ENCODE data around the gene GPR75.
"Not testable (repeated sequence)": the region's sequence is repeated elsewhere in the genome, so short reads cannot be mapped to it uniquely, and the experiment has no call there.

GPR75 gene

DNA sequence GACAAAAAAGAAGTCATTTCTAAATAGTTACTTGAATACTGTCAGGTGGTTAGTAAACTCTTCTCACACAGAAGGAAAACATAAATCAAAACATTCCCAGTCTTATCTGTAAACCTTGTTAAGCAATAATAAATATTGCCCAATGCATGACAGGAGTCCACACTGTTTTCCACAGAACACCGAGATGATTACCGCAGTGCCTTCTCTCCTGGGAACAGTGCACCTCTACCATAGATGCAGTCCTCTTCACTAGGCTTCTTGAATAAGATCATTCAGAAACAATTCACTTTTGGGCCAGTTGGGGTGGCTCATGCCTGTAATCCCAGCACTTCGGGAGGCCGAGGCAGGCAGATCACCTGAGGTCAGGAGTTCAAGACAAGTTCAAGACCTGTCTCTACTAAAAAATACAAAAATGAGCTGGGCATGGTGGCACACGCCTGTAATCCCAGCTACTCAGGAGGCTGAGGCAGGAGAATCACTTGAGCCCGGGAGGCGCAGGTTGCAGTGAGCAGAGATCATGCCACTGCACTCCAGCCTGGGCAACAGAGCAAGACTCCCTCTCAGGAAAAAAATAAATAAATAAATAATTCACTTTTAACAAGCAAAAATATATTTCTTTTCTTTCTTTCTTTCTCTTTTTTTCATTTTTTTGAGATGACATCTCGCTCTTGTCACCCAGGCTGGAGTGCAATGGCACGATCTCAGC is 8.6 kb downstream of the GPR75 start:
- not testable (repeated sequence) for DNase-seq

DNA sequence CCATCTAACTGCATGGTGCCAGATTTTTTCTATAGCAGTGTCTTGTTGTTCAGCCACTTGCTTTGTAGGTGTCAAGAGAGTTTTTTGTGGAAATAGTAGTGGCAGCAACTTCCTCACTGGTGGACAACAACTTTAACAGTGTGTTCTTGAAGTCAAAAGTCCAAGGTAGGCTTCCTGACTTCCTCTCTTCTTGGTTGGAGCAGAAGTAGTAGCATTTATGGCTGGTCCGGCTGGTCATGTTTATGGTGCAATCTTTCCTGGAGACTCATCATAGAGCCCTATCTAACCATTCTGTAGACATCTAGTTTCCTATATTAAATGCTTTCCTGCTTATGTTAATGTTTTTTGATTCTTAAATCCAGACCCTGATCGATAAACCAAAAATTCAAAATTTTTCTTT is 11.7 kb downstream of the GPR75 start:
- DNase-seq: no peak

DNA sequence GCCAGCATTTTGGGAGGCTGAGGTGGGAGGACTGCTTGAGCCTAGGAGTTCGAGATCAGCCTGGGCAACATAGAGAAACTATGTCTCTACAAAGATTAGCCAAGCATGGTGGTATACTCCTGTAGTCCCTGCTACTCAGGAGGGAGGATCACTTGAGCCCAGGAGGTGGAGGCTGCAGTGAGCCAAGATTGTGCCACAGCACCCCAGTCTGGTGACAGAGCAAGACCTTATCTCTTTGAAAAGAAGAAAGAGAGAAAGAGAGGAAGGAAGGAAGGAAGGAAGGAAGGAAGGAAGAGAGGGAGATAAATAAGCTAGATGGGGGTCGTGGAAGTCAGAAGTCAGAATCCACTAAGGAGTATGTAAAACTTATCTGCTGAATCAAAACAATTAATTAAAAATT is 16.2 kb downstream of the GPR75 start:
- DNase-seq: no peak

DNA sequence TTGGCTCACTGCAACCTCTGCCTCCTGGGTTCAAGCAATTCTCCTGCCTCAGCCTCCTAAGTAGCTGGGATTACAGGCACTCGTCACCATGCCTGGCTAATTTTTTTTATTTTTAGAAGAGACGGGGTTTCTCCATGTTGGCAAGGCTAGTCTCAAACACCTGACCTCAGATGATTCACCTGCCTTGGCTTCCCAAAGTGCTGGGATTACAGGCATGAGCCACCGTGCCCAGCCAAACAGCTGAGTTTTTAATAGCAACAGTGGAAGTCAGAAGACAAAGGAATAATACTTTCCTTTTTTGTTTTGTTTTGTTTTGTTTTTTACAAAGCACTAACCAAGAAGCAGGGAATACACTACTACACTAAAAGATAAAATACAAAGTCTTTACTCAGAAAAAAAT is 16.9 kb downstream of the GPR75 start:
- no peak for DNase-seq

DNA sequence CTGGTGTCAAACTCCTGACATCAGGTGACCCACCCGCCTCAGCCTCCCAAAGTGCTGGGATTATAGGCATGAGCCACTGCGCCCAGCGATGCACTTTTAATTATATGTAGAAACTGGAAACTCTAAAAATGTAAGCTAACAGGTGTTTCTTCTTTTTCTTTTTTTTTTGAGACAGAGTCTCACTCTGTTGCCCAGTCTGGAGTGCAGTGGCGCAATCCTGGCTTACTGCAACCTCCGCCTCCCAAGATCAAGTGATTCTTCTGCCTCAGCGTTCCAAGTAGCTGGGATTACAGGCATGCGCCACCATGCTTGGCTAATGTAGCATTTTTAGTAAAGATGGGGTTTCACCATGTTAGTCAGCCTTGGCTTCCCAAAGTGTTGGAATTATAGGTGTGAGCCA is 18.1 kb downstream of the GPR75 start:
- not testable (repeated sequence) for DNase-seq

DNA sequence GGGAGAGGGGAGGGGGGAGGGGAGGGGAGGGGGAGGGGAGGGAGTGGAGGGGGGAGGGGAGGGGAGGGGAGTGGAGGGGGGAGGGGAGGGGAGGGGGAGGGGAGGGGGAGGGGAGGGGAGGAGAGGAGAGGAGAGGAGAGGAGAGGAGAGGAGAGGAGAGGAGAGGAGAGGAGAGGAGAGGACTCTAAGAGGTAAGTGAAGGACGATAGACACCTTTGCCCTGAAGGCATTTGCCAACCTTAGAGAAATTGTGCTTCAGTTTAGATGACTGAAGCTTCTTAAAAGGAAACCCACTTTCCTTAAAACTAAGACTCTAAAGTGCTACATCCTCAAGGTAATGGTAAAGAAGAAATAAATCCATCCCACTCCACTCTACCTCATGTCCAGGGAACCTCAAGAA is 19.2 kb downstream of the GPR75 start:
- DNase-seq: no peak

DNA sequence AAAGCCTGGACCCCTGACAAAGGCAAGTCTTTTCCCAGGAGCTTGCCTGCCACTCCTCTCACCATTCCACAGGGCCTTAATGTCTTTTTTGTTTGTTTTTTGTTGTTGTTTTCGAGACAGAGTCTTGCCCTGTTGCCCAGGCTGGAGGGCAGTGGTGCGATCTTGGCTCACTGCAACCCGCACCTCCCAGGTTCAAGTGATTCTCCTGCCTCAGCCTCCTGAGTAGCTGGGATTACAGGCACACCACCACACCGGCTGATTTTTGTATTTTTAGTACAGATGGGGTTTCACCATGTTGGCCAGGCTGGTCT is 29.8 kb downstream of the GPR75 start:
- DNase-seq: not testable (repeated sequence)

DNA sequence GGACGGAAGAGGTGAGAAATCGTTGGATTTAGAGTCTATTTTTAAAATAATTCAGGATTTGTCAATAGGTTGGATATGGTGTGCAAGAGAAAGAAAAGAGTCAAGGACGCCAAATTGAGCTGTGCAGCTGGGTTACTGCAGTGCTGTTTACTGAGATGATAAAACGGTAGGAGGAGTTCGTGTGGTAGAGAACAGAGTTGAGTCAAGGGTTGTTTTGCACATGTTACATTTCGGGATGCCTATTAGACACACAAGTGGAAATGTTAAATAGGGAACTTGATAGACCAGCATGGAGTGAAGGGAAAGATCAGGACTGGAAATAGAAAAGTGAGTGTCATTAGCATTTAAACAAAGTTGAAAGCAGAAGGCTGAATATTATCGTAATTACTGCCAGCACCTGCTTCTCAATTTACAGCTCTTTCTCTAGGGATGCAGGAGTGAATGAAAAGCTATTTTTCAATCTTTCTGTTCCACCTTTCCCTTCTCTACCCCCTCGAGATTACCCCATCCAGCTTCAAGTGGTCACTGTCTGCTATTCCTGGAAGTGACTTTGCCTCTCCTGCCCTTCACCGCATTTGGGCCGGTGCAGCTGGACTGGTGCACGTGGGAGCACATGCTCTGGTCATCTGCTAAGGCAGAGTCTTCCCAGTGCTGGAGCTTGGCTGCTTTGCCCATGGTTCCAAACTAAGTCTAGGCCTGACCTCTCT is 30.3 kb downstream of the GPR75 start:
- no peak for DNase-seq

DNA sequence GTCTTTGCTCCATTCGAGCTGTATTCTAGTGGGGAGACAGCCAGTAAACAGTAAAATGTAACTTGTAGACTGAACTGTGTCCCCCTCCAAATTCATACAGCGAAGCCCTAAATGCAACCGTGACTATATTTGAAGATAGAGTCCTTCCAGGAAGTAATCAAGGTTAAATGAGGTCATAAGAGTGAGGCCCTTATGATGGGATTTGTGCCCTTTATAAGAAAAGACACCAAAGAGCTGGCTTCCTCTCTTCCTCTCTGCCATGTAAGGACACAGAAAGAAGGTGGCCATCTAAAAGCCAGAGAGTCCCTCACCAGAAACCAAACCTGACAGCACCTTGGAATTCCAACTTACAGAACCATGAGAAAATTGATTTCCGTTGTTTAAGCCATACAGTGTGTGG is 31.4 kb downstream of the GPR75 start:
- DNase-seq: no peak

DNA sequence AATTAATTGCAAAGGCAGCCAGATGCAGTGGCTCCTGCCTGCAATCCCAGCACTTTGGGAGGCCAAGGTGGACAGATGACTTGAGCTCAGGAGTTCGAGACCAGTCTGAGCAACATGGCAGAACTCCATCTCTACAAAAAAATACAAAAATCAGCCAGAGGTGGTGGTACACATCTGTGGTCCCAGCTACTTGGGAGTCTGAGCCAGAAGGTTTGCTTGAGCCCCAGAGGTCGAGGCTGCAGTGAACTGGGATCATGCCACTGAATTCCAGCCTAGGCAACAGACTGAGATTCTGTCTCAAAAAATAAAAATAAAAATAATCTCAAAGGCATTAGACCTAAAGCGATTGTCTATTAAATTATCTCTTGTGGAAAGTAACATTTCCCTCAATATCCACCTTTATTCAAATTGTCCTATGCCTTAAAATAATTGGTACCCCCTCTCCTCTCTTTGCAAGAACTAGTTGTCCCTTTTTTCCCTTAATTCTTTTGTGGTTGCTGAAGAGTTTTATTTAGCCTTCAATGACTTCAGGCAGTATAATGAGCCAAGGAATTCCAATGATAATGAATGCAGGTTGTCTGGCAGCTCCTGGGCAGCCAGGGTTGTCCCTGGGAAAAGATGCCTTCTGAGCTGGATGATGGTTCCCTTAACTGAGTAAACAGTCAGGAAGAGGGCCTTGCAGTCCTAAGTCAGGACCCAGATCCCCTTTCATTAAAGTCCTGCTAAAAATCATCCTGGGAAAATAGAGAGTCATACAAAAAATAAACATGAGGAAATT is 32.2 kb downstream of the GPR75 start:
- no peak for DNase-seq

DNA sequence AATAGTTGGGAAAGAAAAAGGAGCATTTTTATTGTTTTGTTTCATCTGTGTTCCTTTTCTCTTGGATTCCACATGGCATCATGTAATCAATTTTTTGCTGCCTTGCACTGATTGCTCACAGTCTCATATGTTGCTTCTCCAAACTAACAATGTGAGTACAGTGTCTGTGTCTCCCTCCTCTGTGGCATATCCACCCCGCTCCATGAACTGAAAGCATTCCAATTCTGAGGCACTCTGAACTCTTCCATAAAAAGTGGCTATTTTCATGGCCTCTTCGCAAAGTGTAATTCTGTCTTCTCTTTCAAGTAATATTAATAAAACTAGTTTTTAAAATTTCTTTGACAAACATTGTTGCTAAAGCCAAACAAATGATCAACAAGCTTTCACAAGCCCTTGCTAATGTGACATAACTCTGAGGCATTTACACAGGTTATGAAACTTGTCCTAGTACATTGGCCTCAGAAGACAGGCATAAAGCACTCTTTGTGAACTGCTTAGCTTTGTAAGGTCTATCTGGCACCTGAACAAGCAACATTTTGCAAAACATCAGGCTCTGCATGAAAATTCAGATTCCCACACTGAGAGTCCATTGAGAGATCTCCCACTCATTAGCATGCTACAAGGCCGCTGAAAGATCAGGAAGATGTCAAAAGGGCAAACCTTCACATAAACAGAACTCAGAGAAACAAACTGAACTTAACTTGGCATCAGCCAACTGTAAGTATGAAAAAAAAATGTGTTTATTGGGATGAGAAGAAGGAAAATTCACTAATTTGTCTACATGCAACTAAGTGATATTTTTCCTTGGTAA is 33.0 kb downstream of the GPR75 start:
- DNase-seq: no peak

DNA sequence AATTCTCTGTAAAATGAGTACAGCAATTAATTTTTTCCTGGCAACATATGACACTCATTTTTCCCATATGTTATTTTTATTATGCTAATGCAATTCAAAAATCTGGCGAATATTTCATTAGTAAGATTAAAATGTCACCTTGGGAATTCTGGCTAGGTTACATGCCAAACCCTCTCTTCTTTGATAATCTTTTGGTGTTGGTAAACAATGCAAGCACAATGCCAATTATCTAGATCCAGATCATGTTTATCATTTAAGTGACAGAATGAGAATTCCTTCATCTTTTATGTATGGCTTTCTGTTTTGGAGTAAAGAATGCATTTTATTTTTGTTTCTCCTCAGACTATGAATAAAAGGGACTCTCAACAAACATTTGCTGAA is 33.7 kb downstream of the GPR75 start:
- no peak for DNase-seq

DNA sequence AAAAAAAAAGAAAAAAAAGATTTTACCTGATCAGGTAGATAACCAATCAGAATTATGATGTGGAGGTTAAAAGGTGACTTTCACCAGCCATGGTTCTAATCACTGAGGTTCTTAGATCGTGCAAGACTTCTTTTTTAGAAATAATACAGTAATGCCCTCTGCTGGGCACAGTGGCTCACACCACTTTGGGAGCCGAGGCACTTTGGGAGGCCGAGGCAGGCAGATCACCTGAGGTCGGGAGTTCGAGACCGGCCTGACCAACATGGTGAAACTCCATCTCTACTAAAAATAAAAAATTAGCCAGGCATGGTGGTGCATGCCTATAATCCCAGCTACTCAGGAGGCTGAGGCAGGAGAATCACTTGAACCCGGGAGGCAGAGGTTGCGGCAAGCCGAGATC is 36.1 kb downstream of the GPR75 start:
- peak; percentile 6 for DNase-seq

DNA sequence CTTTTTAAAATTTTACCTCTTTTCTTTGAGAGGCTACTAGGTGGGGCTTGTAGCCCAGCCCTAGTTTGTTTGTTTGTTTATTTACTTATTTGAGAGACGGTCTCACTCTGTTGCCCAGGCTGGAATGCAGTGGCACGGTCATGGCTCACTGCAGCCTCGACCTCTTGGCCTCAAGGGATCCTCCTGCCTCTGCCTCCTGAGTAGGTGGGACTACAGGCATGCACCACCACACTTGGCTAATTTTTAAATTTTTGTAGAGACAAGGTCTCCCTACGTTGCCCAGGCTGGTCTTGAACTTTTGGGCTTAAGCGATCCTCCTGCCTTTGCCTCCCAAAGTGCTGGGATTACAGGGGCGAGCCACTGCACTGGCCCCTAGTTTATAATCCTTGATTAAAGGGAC is 38.0 kb downstream of the GPR75 start:
- no peak for DNase-seq

DNA sequence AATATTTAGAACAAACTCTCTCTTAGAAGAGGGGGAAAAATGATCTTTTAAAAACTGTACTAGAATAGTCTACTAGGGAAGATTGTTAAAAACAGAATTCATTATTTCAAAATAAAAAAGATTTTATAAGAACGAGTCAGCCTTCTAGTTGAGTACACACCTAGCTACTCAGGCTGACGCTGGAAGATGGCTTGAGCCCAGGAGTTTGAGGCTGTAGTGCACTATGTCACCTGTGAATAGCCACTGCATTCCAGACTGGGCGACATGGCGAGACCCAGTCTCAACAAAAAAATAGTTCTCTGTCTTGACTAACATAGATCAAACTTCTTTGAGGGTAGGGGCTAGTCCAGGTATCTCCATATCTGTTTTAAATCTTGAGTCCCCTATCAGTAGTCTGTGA is 39.1 kb downstream of the GPR75 start:
- no peak for DNase-seq

DNA sequence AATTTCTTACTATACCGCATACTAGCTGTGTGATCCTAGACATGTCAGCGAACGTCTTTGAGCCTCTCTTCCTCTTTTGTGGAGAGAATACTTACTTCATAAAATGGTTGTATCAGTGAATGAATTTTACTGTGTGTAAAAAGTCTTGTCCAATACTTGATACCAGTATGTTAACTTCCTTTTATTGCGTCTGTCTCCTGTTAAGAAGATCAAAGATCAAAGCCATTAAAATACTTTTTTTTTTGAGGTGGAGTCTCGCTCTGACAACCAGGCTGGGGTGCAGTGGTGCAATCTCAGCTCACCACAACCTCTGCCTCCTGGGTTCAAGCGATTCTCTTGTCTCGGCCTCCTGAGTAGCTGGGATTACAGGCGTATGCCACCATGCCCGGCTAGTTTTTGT is 39.7 kb downstream of the GPR75 start:
- no peak for DNase-seq

DNA sequence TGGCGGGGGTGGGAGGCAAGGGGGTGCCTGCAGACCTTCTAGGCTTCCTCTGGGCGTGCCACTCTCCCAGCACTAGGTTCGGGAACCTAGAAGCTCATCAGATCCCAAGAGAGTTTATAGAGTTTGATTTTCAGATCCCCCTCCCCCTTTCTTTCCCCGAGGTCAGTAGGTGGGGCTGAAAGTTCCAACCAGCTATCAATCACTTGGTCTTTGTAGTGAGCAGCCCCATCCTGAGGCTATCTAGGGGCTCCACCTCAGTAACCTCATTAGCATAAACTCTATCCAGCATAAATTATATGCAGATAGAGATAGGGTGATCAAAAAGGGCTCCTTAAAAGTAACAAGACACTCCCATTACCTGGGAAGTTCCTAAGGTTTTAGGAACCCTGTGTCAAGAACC is 40.1 kb downstream of the GPR75 start:
- no peak for DNase-seq

DNA sequence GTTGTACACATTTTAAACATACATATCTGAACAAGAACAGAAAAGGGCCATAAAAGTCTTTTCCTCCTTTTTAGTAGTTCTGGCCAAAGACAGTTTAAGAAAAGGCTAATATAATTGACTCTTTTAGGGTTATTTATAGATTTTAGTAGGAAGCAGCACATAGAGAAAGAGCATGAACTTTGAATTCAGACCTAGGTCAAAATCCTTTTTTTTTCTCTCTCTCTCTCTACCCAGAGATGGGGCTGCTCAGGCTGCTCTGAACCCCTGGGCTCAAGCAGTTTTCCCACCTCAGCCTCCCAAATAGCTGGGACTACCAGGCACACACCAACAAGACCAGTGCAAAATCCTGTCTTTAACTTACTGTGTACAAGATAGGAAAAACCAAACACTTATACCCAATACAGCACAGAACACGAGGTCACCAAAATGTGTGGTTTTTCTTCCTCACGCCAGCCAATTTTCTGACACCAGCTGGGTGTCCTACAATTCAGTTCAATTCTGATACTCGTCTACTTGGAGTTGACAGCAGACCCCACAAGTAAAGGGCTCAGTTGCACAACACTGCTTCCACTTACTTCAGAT is 40.8 kb downstream of the GPR75 start:
- no peak for DNase-seq

DNA sequence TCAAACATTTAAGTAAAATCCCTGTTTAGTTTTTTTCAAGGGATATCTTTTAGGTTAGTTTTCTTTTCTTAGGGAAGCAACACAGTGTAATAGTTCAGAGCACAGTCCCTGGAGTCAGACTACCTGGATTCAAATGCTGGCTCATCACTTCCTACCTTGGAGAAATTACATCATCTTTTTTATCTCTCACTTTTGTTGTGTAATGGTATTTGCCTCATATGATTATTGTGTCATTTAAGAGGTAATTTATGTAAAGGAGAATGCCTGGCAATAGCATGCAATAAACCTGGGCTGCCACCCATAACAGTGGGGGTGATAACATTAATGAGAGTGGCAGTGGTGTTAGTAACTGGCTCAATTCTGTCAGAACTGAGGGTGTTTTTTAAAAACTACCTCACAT is 46.6 kb downstream of the GPR75 start:
- no peak for DNase-seq

DNA sequence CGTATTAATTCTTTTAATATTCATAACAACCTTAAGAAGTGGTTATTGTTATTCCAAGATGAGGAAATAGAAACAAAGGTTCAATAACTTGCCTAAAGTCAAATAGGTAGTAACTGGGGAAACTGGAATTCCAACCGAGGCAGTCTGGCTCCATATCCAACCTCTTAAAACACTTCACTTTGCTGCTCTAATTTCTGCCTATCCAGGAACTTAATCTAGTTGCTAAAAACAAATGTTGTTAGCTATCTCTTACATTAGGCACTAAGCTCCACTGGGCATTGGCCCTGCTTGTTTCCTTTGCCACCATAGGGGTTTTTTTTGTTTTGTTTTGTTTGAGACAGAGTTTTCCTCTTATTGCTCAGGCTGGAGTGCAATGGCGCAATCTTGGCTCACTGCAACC is 48.2 kb downstream of the GPR75 start:
- DNase-seq: no peak

Measured in CD4-positive, alpha-beta T cell treated with Interleukin-17A for 4 hours (primary cell).